Brain microvascular endothelial cell (primary cell): ENCODE data around the gene CD4.
A peak's percentile ranks its signal among the peaks of the same experiment; 100 is the strongest.
"Not testable (repeated sequence)": the region's sequence is repeated elsewhere in the genome, so short reads cannot be mapped to it uniquely, and the experiment has no call there.

Experiments used
- DNase-seq: peaks from one replicate; pipeline ENCODE4 v3.0.0-alpha.2; 2020
- H3K27ac ChIP-seq: fragments of 250-450 bp; sonication (Bioruptor Pico); 2 replicates; pipeline ENCODE4 v1.5.1; 2020; ENCODE audit warnings: mild to moderate bottlenecking, moderate library complexity
- H3K27me3 ChIP-seq: fragments of 250-450 bp; sonication (Bioruptor Pico); replicated peaks from 2 replicates; pipeline ENCODE4 v1.5.1; 2020; ENCODE audit warnings: mild to moderate bottlenecking
- H3K36me3 ChIP-seq: fragments of 250-450 bp; sonication (Bioruptor Pico); replicated peaks from 2 replicates; pipeline ENCODE4 v1.5.1; 2020; ENCODE audit warnings: mild to moderate bottlenecking
- H3K4me3 ChIP-seq: 2 replicates; pipeline ENCODE4 v1.5.1; 2011; ENCODE audit warnings: low read depth, mild to moderate bottlenecking, control low read depth, low read length, moderate library complexity
- CTCF ChIP-seq: IDR thresholded peaks from 2 replicates; pipeline ENCODE4 v1.5.1; 2011; ENCODE audit warnings: low read depth, mild to moderate bottlenecking, moderate library complexity, low read length, control low read depth, inconsistent platforms; ENCODE audit errors: missing control alignments
- in situ Hi-C: cut with HindIII; loops from 2 replicates; pipeline ENCODE4 v1.10.0; 2017; ENCODE audit warnings: low sequenced_read_pairs, low pct_ligation_motif_present

Gene CD4

DNA sequence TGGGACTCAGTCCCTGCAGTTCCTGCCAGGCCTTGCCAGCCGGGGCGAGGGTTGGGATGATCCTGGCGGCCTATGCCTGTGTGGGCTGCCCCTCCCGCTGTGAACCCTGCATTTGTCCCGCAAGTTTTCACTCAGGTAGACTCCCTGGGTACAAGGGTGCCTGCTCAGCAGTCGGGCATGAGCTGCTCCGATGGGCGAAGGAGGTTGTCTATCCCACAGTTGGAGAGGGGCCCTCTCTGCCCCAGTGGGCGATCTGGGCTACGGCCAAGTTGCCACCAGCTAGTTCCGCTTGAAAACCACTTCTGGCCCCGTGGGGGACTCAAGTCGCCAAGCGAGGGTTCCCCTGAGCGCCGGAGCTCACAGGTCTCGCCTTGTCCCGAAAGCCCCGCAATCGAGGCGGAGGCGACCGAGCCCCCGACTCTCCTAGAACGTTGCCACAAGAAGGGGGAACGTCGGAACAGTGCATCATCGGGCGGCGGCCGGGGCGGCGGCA is 77.6 kb downstream of the CD4 start:
- no peak for TF ChIP-seq CTCF
- Histone ChIP-seq H3K27me3 (no peaks in the 10 kb centered on the region), H3K36me3 (peaks cover 49% of the 10 kb centered on the region), H3K4me3 (peak overlapping the region; percentile 86), H3K27ac (no peak overlapping the region)
- peak; percentile 3 for DNase-seq
- in situ Hi-C loops, result no loop called here

- H3K36me3 ChIP-seq, result peaks cover 45% of the 10 kb centered on the region
- peak within 1 kb of the TSS; percentile 49 for H3K27ac ChIP-seq
- DNase-seq, result peak; percentile 65
- in situ Hi-C loops, result no loop called here
- peak within 1 kb of the TSS; percentile 86 for H3K4me3 ChIP-seq
- no peak for TF ChIP-seq CTCF
- no peaks in the 10 kb centered on the region for H3K27me3 ChIP-seq
Observed at GRCh38 chr12:6867413-6868210, 78.3 kb downstream of the CD4 start, which contains the start of gene TPI1. Gene TPI1 (plus strand): TSS chr12:6867531. CDS start chr12:6867567, 36 bp downstream.

DNA sequence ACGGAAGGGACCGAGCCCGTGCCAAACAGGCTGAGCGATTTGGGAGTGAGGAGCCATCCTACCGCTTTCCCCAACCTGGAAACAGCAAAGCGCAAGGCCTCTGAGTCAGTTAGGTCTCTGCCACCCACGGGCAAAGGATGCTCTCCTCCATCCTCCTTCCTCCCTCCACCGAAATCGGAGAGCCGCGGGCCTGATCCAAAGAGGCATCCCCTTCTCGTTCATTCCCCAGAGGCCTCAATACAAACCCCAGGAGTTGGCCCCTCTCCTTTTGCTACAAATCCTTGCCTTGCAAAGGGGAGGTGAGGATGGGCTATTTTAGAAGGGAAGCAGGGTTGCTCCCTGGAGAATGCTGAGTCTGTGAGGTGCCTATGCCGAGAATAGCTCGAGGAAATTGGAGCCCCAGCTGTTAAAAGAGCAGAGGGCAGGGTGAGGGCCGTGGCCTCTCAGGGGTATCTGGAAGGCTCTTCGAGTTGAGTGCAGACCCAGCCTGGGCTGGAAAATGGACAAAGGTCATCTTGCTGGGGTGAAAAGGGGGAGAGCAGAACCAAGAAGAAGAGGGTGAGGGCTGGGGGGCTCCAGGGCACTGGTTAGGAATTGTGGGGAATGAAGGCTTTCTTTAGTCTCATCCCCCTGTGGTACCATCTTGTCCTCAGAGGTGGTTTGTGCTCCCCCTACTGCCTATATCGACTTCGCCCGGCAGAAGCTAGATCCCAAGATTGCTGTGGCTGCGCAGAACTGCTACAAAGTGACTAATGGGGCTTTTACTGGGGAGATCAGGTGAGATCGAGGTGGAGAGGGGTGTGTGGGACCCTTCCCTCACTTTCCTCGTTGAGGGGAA is 79.1 kb downstream of the CD4 start:
- H3K36me3 ChIP-seq, result peaks cover 37% of the 10 kb centered on the region
- peak; percentile 47 for TF ChIP-seq CTCF
- H3K27me3 ChIP-seq, result no peaks in the 10 kb centered on the region
- in situ Hi-C loops, result no loop called here
- H3K4me3 ChIP-seq, result peak overlapping the region; percentile 86
- peak overlapping the region; percentile 49 for H3K27ac ChIP-seq
- no peak for DNase-seq

DNA sequence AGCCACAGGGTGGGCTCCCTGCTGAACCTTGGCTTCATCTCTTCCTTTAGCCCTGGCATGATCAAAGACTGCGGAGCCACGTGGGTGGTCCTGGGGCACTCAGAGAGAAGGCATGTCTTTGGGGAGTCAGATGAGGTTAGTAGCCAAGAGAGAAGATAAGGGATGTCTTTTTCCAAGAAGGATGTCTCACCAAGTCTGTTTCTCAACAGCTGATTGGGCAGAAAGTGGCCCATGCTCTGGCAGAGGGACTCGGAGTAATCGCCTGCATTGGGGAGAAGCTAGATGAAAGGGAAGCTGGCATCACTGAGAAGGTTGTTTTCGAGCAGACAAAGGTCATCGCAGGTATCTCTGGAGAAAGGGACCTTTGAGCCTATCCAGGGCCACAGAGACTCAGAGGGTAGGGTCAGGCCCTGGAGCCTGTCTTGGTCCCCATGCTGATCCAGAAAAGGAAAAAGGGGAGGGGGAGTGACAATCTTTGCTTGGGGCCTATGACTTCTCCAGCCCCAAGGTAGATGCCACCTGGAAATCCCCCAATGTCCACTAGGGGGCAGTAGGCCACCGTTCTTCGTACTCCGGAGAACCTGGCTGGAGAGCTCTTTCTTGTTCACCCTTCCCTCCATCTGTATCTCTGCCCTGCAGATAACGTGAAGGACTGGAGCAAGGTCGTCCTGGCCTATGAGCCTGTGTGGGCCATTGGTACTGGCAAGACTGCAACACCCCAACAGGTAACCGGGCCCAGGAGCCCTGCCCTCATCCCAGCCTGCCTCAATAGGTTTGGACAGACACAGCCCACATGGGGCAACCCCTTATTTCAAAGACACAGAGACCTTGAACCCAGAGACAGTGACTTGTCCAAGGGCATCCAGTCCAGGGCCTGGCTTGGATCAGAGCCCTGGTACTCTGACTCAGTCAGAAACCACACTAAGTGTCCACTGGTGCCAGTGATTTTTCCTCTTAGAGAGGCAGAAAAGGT is 80.0 kb downstream of the CD4 start:
- peak; percentile 60 for DNase-seq
- peak; percentile 91 for TF ChIP-seq CTCF
- no peaks in the 10 kb centered on the region for H3K27me3 ChIP-seq
- peaks cover 30% of the 10 kb centered on the region for H3K36me3 ChIP-seq
- peak overlapping the region; percentile 86 for H3K4me3 ChIP-seq
- in situ Hi-C loops, result no loop called here
- no peak overlapping the region for H3K27ac ChIP-seq

GRCh38 chr12:6870304-6870703 is 81.0 kb downstream of the CD4 start:
- H3K36me3 ChIP-seq, result peaks cover 24% of the 10 kb centered on the region
- in situ Hi-C loops, DNase-seq, H3K4me3 ChIP-seq, H3K27me3 ChIP-seq, H3K27ac ChIP-seq: not testable (repeated sequence)
